Stimulated activated CD4-positive, alpha-beta T cell treated with anti-CD3 and anti-CD28 coated beads, Interleukin-15, amount 100 ng/mL, for 24 hours (primary cell): ENCODE measurements around the gene LRRC27.
A peak's percentile ranks its signal among the peaks of the same experiment; 100 is the strongest.
"Not testable (repeated sequence)": the region's sequence is repeated elsewhere in the genome, so short reads cannot be mapped to it uniquely, and the experiment has no call there.

Experiments used
- DNase-seq: peaks from one replicate; pipeline ENCODE4 v3.0.0-alpha.2; 2020

LRRC27 gene

DNA sequence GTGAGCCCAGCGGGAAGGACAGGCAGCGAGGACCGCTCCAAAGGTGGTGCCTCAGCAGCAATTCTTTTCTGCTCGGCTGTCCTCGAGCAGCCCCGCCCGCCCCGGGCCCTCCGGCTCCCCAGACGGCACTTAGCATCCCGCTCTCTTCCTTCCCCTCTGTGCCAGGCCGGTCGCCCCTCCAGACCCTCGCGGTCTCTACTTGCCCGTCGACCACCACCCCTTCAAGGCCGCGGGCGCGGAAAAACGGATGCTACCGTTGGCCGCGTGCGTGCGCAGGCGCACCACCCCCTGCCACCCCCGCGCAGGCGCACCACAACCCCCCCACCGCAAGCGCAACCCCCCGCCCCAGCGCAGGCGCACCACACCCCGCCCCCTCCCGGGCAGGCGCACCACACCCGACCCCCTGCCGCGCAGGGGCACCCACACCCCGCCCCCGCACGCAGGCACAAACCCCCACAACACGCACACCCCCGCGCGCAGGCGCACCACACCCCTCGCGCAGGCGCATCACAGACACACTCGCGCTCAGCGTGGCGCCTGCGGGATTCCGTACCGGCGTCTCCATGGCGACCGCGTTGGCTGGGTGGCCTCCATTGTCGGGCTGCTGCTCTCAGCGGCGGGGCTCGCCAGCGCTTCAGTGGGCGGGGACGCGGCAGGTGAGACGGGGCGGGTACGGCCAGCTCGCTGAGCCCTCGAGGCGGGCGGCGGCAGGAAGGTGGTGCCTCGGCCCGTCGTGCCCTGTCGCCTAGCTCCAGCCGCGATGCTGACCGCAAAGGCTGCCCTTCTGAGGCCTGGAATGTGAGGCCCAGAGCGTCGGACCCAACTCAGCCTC is at the start of gene LRRC27:
LRRC27 (plus strand) TSS at position 593 of the 832 bp plus-strand sequence. CDS start 1,332 bp downstream, outside the sequence.
- DNase-seq, result peak; percentile 99

DNA sequence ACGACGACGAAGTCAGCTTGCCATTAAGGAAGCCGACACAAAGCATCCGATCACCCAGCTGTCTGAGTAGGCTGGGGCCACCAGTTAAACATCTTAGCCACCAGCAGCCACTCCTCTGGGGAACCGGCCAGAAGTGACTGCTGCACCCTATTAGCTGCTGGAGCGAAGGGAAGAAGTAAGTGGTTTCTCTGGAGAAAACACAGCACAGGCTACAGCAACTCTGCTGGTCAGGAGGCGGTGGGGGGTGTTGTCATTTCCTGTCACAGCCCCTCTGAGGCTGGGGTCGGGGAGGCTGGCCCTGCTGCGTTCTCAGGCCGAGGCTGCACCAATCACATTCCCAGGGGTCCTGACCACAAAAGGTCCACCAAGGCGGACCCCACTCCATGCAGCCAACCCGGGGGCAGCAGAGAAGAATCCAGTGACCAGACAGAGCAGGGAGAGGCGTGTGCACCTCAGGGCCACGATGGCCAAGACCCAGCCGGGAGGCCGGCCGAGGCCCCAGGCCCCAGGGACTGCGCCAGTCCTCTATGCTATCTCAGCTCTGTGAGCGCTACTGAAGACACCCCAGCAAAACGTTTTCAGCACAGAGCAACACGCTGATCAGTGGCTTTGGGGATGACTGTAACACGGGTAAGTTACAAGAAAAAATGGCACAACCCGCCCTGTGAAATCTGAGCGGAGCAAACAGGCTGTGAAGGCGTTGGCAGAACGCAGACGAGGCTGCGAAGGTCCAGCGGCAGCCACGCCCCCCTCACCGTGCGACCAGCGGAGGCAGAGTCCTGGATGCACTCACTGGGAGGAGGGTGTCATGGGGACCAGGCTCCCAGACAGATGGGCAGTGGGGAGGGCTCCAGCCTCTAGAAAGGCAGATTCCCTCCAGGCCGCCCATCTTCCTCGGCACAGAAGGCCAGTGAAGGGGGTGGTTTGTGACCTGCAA is 49.1 kb upstream of the LRRC27 start:
- DNase-seq, result no peak

DNA sequence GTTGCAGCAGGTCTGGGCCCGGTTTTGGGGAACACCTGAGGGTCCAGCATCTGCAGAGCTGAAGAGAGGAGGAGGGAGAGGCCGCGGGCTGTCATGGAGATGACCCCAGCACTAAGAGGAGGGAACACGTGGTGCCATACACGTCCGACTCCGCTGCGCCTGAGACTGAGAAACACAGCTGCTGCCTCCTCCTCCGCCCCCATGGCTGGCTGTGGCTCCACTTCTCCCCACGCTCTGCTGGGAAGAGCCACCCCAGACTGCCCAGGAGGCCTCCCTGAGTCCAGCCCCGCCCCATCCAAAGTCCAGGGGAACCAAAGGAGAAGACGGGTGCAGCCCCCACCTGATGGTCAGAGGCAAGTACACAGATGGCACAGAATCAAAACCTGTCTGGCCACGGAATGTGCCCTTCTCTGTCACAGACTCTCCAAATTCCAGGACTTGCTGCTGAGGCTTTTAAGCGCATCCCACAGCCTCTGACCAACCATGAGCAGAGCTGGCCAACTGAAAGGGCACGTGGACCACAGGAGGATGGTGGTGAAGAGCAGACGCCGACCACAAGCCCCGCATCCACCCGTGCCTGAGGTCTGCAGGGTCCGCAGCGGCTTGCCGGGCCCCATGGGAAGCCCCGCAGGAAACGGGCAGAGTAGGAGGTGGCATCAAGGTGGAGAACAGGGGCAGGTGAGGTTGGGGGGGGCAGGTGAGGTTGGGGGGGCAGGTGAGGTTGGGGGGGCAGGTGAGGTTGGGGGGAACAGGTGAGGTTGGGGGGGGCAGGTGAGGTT is 48.2 kb upstream of the LRRC27 start:
- no peak for DNase-seq

DNA sequence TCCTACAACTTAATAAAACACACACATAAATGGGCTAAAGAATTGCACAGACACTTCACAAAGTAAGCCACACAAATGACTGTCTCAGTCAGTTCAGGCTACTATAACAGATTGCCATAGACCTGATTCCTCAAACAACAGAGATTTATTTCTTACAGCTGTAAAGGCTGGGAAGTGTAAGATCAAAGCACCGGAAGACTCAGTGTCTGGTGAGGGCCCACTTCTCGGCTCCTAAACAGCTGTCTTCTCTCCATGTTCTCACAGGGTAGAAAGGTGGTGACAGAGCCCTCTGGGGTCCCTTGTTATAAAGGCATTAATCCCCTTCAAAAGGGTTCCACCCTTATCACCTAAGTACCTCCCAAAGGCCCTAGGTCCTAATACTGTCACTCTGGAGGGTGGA is 42.6 kb upstream of the LRRC27 start:
- no peak for DNase-seq

DNA sequence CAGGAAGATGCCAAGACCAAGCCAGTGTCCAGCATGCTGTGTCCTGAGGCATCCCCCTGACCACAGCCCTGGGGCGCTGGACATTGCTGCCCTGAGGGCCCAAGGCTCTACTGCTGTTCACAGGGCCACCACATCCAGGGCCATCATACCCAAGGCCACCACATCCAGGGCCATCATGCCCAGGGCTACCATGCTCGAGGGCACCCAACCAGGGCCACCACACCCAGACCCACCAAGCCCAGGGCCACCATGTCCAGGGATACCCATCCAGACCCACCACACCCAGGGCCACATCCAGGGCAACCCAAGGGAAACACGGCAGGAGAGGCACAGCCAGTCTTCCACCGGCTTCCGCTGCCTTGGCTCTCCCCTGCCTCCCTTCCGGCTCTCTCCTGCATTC is 41.4 kb upstream of the LRRC27 start:
- DNase-seq, result no peak

DNA sequence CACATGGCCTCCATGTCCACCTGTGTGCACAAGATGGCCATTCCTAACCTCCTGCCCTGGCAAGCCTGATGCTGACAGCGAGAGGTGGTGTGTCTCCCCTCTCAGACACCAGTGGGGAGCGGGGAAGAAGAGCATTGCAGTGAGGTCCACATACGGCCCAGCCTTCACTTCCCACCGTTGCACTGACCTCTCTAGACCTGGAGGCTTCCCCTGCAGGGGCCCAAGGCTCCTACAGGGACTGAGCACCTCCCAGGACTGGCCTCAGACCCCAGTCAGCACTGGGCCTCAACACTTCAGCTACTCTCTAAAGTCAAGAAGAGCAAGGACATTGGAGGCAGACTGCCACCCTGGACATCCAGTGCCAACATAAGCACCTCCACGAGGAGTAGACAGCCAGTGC is 40.2 kb upstream of the LRRC27 start:
- no peak for DNase-seq

DNA sequence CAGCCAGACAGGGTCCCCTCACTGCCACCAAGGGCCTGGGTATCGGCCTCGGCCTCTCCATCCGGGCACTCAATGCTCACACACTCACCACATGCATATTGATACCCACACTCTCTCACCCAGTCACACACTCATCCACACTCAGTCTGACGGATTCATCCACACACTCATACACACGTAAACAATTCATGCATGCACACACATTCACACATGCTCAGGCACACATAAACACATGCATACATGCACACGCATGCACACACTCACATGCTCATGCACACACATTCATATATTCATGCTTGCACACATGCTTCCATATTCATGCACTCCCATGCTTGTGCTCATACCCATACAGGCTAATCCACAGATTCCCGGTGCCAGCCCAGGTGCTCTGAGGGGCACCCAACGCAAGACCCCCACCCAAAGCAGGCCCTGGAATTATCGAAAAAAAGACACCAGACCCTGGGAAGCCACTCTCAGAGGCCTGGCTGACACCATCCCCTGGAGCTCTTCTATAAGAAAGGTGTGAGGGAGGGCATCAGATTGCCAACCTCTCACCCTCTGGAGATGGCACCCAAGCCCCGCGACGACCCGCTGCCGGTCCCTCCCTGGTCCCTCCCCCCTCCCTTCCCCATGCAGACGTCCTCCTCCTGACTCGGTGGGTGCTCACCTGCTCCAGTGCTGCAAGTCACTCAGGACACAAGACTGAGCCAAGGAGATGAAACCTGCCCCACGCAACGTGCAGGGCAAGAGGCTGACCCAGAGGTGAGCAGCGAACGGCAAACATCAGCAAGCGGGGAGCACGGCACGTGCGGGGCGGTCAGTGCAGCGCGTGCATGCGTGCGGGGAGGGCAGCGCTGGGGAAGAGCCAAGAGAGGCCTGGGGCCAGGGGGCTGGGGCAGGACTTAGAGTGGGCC is 39.4 kb upstream of the LRRC27 start:
- DNase-seq, result no peak

DNA sequence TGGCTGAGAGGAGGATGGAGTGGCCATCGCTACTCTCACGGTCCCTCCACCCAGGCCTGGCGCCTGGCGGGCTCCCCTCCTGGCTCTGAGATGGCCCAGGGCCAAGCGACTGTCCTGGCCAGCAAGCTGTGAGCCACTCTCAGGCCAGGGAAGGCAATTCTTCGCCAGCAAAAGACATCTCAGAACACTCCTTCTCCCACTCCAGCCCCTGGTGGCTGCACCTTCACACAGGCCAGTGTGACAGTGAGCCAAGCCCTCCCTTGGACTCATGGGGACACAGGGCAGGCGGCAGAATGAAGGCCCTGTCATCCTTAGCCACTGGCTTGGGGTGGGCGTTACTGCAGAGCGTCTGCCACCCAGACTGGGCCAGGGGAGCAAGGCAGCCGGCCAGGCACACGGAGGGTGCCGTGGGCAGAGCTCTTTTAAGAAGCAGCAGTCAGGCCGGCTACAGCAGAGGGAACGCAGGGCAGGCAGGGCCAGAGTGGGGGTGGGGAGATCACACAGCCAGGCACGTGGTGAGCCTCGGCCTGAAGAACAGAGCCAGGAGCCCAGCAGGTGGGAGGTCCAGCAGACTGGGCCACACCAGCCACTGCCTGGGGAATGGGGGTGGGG is 38.7 kb upstream of the LRRC27 start:
- no peak for DNase-seq

DNA sequence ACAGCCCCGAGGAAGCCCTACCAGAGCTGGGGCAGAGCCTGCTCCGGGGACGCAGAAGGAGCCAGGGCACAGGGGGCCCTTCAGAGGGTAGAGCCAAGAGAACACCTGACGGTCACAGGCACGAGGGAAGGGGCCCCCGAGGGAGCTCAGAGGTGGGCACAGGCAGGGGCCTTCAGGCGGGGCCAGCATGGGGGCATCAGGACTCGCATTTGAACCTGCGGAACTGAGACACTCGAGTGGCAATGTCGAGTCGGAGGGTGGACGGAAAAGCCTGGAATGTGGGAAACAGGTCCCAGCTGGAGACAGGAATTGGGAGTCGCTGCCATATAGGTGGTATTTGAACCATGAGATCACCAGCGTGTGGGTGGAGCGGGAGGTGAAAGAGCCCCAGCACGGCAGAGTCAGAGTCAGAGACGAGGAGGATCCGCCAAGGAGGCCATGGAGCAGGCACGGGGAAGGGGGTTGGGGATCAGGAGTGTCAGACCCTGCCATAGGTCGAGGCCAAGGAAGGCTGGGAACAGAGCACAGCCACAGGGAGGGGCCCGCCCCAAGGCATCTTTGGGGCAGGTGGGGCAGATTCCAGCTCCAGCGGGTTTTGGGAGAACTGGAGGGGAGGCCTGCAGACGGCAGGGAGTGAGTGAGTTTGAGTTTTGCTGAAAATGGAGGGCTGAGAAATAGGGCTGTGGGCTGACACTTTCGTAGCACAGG is 38.0 kb upstream of the LRRC27 start:
- DNase-seq, result no peak

DNA sequence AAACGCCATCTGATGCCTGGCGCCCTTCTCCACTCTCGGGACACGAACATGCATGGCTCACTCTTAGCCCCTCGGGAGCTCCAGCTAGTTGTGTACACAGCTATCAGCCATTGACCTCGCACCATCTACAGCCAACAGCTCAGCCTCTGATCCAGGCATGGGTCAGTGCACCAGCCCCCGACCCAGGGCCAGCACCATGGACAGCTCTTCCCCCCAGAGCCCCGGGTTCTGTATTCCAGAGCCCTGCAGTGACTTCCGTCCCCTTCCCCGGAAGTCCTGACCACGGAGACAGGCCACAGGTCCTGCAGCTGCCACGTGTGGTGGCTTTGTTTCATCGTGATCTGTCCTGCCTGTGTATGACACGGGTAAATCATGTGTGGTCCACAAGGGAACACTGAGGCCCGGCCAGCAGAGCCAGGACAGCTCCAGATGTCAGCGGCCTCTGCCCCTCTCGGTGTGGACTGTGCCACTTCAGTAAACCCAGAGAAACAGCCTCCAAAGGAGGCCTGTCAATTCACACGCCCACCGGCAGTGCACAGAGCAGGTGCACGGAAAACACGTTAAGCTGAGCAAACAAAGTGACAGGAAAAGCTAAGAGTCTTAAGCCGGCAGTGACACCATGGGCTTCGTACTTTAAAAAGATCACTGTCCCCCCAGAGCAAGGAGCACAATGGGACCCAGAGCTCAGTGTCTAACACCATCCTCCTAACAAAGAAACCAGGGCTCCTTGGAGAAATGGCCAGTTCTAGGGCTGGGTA is 37.3 kb upstream of the LRRC27 start:
- no peak for DNase-seq

DNA sequence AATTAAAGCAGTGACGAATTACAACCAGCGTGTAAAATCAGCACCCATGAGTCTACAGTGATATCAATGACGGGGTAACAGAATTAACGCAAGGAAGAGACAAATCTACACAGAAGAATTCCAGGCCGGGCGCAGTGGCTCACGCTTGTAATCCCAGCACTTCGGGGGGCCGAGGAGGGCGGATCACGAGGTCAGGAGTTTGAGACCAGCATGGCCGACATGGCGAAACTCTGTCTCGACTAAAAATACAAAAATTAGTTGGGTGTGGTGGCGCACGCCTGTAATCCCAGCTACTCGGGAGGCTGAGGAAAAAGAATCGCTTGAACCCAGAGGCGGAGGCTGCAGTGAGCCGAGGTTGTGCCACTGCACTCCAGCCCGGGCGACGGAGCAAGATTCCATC is 36.5 kb upstream of the LRRC27 start:
- not testable (repeated sequence) for DNase-seq

DNA sequence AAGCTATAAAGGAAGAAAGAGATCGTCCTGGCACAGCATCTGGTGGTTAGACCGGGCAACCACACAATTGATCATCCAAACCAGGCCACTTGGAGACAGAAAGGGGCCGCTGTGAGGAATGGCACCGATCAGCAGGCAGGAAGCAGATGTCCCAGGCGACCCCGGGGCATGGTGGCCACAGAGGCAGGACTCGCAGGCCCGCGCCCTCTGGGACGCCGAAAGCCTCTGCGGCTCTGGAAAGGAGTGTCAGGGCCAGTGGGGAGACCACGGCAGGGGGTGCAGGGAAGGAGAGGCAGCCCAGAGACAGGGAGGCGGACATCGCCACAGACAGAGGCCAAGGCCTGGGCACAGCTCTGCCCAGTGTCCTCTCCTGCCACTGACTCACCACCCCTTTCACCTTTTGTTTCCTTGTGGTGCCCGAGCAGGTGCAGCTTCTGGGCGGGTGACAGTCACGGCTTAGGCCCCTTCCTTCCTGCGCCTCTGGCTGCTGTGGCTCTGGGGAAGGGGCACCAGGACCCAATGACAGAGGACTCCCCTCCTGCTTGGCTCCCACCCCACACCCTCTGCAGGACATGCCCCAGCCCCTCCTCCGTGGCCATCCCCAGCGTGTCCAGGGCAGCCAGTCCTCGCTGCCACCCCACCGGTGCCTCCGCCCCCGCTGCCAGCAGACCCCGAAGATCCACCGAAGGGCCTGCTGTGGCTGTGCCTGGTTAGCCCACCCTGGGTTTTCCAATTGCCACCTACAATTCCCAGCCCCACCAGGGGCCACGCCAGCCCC is 35.1 kb upstream of the LRRC27 start:
- DNase-seq, result no peak

DNA sequence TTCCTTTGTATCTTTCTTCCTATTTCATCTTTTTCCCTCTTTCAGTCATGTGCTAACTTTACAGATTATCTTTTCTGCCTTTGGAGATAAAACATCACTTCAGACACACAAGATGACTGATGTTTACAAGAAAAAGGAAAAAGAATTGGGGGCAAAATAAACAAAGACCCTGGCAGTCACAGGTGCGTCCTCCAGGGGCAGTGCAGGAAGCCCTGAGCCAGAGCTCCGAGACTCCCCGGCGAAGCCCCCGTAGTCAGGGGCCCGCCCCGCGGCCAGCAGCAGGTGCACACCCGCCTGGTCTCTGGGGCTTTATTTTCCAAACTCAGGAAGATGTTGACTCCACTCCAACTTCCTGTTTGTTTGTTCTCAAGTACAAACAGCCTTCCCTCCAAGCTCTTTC is 34.5 kb upstream of the LRRC27 start:
- no peak for DNase-seq

DNA sequence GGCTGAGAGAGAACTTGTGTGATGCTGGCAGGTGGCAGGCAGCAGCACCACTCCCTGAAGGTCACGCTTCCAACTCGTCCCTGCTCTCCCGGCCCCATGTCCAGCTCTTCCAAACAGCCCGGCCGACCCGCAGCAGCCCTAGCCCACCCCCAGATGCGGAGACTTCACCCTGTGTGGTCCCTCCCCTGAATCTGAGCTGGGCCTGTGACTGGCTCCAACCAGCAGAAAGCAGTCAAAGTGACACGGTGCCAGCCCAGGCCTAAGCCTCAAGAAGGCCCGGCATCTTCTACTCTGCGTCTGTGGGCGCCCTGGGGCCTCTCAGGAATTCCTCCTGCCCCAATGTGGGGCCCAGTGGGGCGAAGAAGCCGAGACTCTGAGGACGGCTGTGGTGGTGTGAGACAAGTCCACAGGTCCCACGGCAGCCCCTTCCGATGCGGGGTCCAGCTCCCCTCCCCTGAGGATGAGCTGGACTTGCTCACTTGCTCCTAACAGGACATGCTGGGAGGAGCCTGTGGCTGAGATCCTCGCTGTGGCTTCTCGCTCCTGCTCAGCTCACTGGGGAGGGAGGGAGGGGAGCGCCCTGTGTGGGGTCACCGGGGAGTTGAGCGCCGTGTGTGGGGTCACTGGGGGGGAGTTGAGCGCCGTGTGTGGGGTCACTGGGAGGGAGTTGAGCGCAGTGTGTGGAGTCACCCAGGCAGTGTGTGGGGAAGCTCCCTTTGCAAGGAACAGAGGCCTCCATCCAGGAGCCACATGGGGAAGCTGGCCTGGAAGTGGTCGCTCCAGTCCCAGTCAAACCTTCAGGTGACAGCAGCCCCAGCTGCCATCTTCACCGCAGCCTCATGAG is 33.7 kb upstream of the LRRC27 start:
- no peak for DNase-seq

DNA sequence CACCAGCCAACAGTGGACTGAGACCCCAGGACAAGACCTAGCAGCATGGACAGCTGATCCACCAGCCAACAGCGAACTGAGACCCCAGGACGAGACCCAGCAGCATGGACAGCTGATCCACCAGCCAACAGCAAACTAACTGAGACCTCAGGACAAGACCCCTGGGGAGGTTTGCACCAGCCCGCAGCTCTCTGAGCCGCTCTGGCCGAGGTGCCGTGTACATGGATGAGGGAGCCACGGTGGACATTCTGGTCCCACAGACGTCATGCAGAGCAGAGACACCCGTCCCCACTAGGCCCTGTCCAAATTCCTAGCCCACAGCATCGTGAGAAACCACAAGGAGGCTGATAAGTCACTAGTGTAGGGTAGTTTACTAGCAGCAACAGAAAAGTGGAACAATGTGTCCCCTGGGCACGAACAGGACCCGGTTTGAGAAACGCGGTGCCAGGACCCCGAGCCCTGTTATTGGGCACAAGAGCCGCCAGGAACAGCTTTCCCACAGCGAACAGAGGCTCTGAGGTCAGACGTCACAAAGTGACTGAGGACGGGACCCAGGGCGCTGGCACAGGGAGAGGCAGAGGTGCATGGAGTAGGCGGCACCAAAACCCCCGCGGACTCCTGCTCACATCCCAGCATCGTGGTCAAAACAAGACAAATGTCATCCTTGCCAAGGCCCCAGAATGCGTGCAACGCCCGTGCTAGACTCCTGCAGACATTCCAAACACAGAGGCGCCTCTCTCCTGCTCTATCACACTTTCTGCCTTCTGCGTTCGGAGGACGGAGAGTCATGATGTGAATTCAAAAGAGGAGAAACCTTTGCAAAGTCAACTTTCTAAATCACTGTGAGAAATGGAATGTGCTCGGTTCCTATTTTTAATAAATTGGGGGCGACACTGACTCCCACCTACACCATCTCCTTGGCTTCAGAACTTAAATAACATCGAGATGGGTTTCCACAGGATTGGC is 32.3 kb upstream of the LRRC27 start:
- no peak for DNase-seq

DNA sequence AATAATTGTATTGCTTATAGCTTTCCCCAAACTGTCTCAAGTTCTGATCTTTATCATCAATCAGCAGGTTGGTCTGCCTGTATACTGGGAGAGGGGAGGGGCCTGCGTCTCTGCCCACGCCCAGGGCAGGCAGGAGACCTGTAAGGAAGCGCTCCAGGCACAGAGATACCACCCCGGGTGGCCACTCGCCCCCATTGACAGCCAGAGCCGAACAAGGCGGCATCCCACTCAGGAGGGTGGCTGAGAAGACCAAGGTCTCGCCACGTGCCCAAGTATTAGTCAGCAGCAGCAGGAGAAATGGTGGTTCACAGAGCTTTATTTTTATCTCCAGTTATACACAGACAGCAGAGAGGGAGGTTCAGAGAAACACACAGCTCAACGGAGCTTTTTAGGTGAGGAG is 31.4 kb upstream of the LRRC27 start:
- no peak for DNase-seq
